ENCODE results near the gene FBXO42. TPM values are rescaled to one million over a fixed set of nuclear protein-coding genes. Genes with fewer than 3 reads are reported as not detected.

The FBXO42 gene
- total and polyA plus RNA-seq, 2 of the 8 experiments (the other 6 are each of a cell fraction or from before 2014, with no cell fraction given): 15.1 to 17.0 TPM

Small RNA genes within 50 kb of the gene (small RNA-seq; reads per million reads assigned to genes)
- not detected for gene MT1XP1 (ENCODE audit: insufficient read depth)

Other genes starting within 250 kb of the FBXO42 start
- 28.4 and 33.6 TPM in 2 replicates for gene EPHA2, start 196.4 kb downstream of the FBXO42 start, total RNA-seq (2021; fragmentation: NEBNext Ultra II Directional; extraction: Animal tissue kit (Norgen Biotek cat#: 25700))
- gene EPHA2, start 196.4 kb downstream of the FBXO42 start, polyA plus RNA-seq (2011; rRNA removed): 26.8 and 42.2 TPM in 2 replicates
- 51.9 and 56.4 TPM in 2 replicates for gene ARHGEF19, start 139.8 kb downstream of the FBXO42 start, total RNA-seq (2021; fragmentation: NEBNext Ultra II Directional; extraction: Animal tissue kit (Norgen Biotek cat#: 25700))
- gene ARHGEF19, start 139.8 kb downstream of the FBXO42 start, polyA plus RNA-seq (2011; rRNA removed): 47.5 and 69.2 TPM in 2 replicates
- gene CPLANE2, start 115.3 kb downstream of the FBXO42 start, total RNA-seq (2021; fragmentation: NEBNext Ultra II Directional; extraction: Animal tissue kit (Norgen Biotek cat#: 25700)): 2.5 and 2.7 TPM in 2 replicates
- gene CPLANE2, start 115.3 kb downstream of the FBXO42 start, polyA plus RNA-seq (2011; rRNA removed): 2.3 and 3.7 TPM in 2 replicates
- 108 and 116 TPM in 2 replicates for gene SZRD1, start 14.8 kb upstream of the FBXO42 start, total RNA-seq (2021; fragmentation: NEBNext Ultra II Directional; extraction: Animal tissue kit (Norgen Biotek cat#: 25700))
- 97.8 and 108 TPM in 2 replicates for gene SZRD1, start 14.8 kb upstream of the FBXO42 start, polyA plus RNA-seq (2011; rRNA removed)
- gene SPATA21, start 84.9 kb upstream of the FBXO42 start, total RNA-seq (2021; fragmentation: NEBNext Ultra II Directional; extraction: Animal tissue kit (Norgen Biotek cat#: 25700)): not detected in 2 replicates
- gene SPATA21, start 84.9 kb upstream of the FBXO42 start, polyA plus RNA-seq (2011; rRNA removed): 0.25 TPM in 1 of 2 replicates, not detected in the other
- gene NECAP2, start 88.2 kb upstream of the FBXO42 start, total RNA-seq (2021; fragmentation: NEBNext Ultra II Directional; extraction: Animal tissue kit (Norgen Biotek cat#: 25700)): 24.4 and 26.6 TPM in 2 replicates
- gene NECAP2, start 88.2 kb upstream of the FBXO42 start, polyA plus RNA-seq (2011; rRNA removed): 29.1 and 29.7 TPM in 2 replicates
- gene RNU1-1, start 161.8 kb upstream of the FBXO42 start, total RNA-seq (2021; fragmentation: NEBNext Ultra II Directional; extraction: Animal tissue kit (Norgen Biotek cat#: 25700)): 1,303 and 1,497 TPM in 2 replicates
- gene RNU1-1, start 161.8 kb upstream of the FBXO42 start, polyA plus RNA-seq (2011; rRNA removed): under 0.01 and 145 TPM in 2 replicates